ENCODE data around the gene PGBD2.
A peak's percentile ranks its signal among the peaks of the same experiment; 100 is the strongest.

PGBD2 gene

DNA sequence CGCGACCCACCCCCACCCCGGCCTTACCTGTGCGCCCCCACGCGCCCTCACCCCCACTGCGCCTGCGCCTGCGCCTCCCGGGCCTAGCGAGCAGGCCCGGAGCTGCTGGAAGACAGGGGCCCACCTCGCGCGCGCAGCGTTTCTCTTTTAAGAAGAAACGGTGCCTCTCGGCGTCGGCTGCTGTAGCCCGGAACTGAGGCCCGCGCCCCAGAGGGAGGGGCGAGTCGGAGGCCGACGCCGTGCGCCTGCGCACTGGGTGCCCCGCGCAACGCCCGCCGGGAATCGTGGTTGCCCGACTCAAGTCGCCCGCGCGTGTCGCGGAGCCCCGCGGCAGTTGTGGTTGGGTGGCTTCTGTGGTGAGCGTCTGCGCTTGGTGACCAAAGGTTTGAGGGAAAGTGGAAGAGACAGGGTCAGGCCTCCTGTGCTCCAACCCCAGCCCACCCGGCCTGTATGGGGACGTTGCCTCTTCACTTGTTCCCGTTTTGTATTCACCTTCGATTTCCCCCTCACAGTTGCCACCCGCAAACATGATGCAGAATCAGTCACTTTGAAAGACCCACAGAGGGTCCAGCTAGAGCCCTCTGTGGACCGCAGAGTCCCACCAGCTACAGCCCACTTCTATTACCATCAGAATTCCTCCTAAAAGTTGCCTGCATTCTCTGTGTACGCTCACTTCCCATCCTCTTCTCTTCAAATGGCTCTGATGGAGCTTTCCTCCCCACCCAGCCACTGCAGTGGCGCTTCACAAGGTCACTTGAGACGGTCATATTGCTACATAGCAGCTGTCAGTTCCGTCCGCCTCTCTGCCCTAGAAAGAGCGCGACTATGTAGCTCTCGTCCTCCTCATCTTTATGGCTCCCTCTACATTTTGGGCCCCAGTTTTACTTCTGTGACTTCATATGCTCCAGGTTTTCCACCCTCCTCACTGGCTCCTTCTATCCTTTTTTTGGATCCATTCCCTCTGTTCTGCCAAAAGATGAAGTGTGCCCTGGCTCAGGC is 46.8 kb upstream of the PGBD2 start, which contains the start of gene ZNF692:
Gene ZNF692 (minus strand): TSS at position 195 of the 999 bp plus-strand sequence. CDS start 776 bp downstream, outside the sequence.
- TF ChIP-seq CEBPB (IDR thresholded peaks at IDR 0.05) (no peak), NFIC (IDR thresholded peaks at IDR 0.05) (no peak), ZBTB7A (IDR thresholded peaks at IDR 0.05; ENCODE audit: low read depth) (no peak), TEAD4 (IDR thresholded peaks at IDR 0.05) (no peak), FOXM1 (IDR thresholded peaks at IDR 0.05; ENCODE audit: borderline replicate concordance, low read depth) (no peak), EP300 (IDR thresholded peaks at IDR 0.05; ENCODE audit: borderline replicate concordance) (no peak), RAD21 (IDR thresholded peaks at IDR 0.05; ENCODE audit: low read depth) (no peak), TCF12 (IDR thresholded peaks at IDR 0.05; ENCODE audit: low read depth) (no peak), YY1 (IDR thresholded peaks at IDR 0.05; ENCODE audit: low read depth) (no peak), CREB1 (IDR thresholded peaks at IDR 0.05; ENCODE audit: low read depth) (no peak; the same call in 1 of the 2 replicates), TAF1 (IDR thresholded peaks at IDR 0.05; ENCODE audit: low read depth) (peak; percentile 84)
- TF ChIP-seq, protein P1, sequence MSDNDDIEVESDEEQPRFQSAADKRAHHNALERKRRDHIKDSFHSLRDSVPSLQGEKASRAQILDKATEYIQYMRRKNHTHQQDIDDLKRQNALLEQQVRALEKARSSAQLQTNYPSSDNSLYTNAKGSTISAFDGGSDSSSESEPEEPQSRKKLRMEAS (IDR thresholded peaks at IDR 0.05), result peak; percentile 97
- TF ChIP-seq, protein P2, sequence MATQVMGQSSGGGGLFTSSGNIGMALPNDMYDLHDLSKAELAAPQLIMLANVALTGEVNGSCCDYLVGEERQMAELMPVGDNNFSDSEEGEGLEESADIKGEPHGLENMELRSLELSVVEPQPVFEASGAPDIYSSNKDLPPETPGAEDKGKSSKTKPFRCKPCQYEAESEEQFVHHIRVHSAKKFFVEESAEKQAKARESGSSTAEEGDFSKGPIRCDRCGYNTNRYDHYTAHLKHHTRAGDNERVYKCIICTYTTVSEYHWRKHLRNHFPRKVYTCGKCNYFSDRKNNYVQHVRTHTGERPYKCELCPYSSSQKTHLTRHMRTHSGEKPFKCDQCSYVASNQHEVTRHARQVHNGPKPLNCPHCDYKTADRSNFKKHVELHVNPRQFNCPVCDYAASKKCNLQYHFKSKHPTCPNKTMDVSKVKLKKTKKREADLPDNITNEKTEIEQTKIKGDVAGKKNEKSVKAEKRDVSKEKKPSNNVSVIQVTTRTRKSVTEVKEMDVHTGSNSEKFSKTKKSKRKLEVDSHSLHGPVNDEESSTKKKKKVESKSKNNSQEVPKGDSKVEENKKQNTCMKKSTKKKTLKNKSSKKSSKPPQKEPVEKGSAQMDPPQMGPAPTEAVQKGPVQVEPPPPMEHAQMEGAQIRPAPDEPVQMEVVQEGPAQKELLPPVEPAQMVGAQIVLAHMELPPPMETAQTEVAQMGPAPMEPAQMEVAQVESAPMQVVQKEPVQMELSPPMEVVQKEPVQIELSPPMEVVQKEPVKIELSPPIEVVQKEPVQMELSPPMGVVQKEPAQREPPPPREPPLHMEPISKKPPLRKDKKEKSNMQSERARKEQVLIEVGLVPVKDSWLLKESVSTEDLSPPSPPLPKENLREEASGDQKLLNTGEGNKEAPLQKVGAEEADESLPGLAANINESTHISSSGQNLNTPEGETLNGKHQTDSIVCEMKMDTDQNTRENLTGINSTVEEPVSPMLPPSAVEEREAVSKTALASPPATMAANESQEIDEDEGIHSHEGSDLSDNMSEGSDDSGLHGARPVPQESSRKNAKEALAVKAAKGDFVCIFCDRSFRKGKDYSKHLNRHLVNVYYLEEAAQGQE (IDR thresholded peaks at IDR 0.05; ENCODE audit: low read depth), result no peak
- TF ChIP-seq, protein P3, sequence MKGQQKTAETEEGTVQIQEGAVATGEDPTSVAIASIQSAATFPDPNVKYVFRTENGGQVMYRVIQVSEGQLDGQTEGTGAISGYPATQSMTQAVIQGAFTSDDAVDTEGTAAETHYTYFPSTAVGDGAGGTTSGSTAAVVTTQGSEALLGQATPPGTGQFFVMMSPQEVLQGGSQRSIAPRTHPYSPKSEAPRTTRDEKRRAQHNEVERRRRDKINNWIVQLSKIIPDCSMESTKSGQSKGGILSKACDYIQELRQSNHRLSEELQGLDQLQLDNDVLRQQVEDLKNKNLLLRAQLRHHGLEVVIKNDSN (IDR thresholded peaks at IDR 0.05), result no peak

DNA sequence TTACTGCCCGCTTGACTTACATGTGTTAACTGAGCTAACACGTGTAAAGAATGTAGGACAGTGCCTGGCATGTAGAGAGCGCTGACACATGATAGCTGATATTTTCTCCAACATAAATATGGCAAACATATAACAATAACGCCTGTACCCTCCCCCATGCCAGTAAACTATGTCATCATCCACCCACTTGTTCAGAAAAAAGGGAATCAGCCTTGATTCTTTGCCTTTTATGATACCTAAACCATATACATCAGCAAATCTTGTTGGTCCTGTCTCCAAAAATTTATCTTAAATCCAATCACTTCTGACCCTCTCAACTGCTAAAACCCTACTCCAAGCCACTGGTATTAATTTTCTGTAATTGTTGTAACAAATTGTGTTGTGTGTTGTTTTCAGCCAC is 46.0 kb upstream of the PGBD2 start:
- TF ChIP-seq NFIC (IDR thresholded peaks at IDR 0.05) (no peak), RAD21 (IDR thresholded peaks at IDR 0.05; ENCODE audit: low read depth) (no peak), TCF12 (IDR thresholded peaks at IDR 0.05; ENCODE audit: low read depth) (no peak), ZBTB7A (IDR thresholded peaks at IDR 0.05; ENCODE audit: low read depth) (no peak), EP300 (IDR thresholded peaks at IDR 0.05; ENCODE audit: borderline replicate concordance) (no peak), TAF1 (IDR thresholded peaks at IDR 0.05; ENCODE audit: low read depth) (no peak), CEBPB (IDR thresholded peaks at IDR 0.05) (no peak)
- TF ChIP-seq, protein P2 (IDR thresholded peaks at IDR 0.05; ENCODE audit: low read depth), result no peak
- TF ChIP-seq, protein P3 (IDR thresholded peaks at IDR 0.05), result no peak

DNA sequence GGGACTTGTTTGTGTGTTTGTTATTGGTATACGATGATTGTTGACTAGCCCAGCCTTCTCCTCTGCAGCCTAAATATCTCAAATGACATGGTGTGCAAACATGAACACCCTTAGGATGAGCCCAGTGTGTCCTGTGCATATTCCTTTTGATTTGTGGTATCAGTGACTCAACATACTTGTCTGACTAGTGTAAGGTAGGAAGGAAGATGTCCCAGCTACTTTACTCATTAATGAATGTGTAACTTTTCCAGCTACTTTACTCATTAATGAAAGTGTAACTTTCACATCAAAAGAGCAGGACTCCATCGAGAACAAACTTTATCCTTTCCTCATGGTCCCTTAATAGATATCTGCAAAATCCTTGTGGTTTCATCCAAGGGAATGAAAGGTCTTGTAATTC is 44.4 kb upstream of the PGBD2 start:
- TF ChIP-seq, protein P1 (IDR thresholded peaks at IDR 0.05), result no peak
- no peak for TF ChIP-seq TAF1 (IDR thresholded peaks at IDR 0.05; ENCODE audit: low read depth)
- no peak for TF ChIP-seq YY1 (IDR thresholded peaks at IDR 0.05; ENCODE audit: low read depth)
- no peak for TF ChIP-seq TCF12 (IDR thresholded peaks at IDR 0.05; ENCODE audit: low read depth)

DNA sequence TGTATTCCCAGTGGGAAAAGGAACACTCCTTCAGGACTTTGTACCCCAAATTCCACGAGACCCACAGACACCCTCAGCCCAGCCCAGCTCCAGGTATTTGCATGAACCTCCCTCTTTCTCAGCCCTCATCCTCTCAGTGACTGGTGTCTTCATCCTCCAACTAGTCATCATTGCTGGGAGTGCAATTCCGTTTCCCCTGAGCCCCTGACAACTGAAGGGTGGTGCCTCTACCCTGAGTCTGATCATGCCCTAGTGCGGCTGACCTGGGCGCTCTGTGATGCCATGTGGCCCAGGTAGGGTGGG is 43.4 kb upstream of the PGBD2 start:
- TF ChIP-seq EGR1 (IDR thresholded peaks at IDR 0.05) (no peak), RAD21 (IDR thresholded peaks at IDR 0.05; ENCODE audit: low read depth) (no peak), EP300 (IDR thresholded peaks at IDR 0.05; ENCODE audit: borderline replicate concordance) (no peak), ZBTB7A (IDR thresholded peaks at IDR 0.05; ENCODE audit: low read depth) (no peak), TCF12 (IDR thresholded peaks at IDR 0.05; ENCODE audit: low read depth) (no peak), YY1 (IDR thresholded peaks at IDR 0.05; ENCODE audit: low read depth) (no peak), FOXM1 (IDR thresholded peaks at IDR 0.05; ENCODE audit: borderline replicate concordance, low read depth) (no peak), CEBPB (IDR thresholded peaks at IDR 0.05) (no peak), CREB1 (IDR thresholded peaks at IDR 0.05; ENCODE audit: low read depth) (no peak), TAF1 (IDR thresholded peaks at IDR 0.05; ENCODE audit: low read depth) (no peak), NFIC (IDR thresholded peaks at IDR 0.05) (no peak), TEAD4 (IDR thresholded peaks at IDR 0.05) (no peak)
- TF ChIP-seq, protein P2 (IDR thresholded peaks at IDR 0.05; ENCODE audit: low read depth), result no peak
- TF ChIP-seq, protein P3 (IDR thresholded peaks at IDR 0.05), result no peak
- TF ChIP-seq, protein P1 (IDR thresholded peaks at IDR 0.05), result no peak

Measured in Ishikawa (cell line).